GM18873 (cell line): ENCODE measurements around the gene ATP2B3.

Experiments used
- ATAC-seq: cut with Tn5 transposase; IDR thresholded peaks from one replicate; pipeline ENCODE4 v1.9.1; 2021; ENCODE audit warnings: mild to moderate bottlenecking, moderate library complexity, moderate number of reproducible peaks; ENCODE audit not compliant: unreplicated experiment, low FRiP score

Gene ATP2B3

DNA sequence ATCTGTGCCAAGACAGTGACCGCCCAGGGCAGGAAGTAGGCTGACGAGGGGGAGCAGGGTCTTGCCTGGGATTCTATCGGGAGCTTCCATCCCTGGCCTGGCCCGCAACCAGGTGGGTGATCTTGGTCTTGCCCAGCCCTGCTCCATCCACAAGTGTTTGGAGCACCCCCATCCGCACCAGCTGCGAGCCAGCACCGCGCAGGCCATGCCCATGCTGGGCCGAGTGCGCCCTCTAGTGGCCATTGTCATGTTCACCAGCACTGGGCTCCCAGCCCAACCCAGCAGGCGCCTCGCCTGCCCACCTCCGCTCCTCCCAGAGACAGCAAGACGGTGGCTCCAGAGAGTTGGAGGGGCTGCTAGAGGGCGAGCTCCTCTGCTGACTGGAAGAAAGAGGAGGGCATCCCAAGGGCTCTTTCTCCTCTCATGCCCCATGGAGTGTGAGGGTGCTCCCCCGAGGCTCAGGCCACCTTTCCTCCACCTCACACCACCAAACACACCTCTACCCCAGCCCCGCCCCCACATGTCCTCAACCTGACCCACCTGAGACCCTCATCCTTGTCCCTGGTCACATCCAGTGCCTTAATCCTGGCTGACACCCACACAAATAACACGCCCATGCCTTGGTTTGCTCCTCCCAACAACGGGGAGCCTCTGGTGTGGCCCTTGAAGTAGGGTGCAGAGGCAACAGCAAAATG, 9.8 kb upstream of the ATP2B3 start:
- peak; percentile 60 for ATAC-seq

DNA sequence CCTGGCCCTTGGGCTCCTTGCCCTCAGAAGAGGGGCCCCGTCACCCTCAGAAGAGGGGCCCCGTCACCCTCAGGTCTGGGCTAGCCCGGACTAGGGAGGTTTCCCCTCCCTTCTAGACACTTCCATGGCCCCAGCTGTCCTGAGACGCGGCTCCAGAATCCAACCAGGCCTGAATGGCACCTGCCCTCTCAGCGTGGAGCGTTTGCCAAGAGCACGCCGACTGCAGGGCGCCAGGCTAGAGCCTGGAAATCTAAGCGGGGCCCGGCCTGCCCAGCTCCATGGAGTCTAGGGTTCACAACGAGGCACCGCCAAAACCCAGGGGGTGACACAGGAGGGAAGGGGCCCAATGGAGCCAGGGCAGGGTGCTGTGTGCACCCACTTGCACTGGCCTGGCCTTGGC, 7.8 kb upstream of the ATP2B3 start:
- no peak for ATAC-seq

GRCh38 chrX:153510383-153510782, 7.1 kb upstream of the ATP2B3 start:
- ATAC-seq, result no peak

- ATAC-seq, result no peak
Measured at GRCh38 chrX:153511784-153512500, 5.5 kb upstream of the ATP2B3 start.

- ATAC-seq, result no peak
Measured at GRCh38 chrX:153512501-153512893, 4.9 kb upstream of the ATP2B3 start.

- no peak for ATAC-seq
Measured at GRCh38 chrX:153513265-153513664, 4.2 kb upstream of the ATP2B3 start.

GRCh38 chrX:153514259-153514658, 3.2 kb upstream of the ATP2B3 start:
- no peak for ATAC-seq

GRCh38 chrX:153515435-153515834, 2.0 kb upstream of the ATP2B3 start:
- ATAC-seq, result no peak

DNA sequence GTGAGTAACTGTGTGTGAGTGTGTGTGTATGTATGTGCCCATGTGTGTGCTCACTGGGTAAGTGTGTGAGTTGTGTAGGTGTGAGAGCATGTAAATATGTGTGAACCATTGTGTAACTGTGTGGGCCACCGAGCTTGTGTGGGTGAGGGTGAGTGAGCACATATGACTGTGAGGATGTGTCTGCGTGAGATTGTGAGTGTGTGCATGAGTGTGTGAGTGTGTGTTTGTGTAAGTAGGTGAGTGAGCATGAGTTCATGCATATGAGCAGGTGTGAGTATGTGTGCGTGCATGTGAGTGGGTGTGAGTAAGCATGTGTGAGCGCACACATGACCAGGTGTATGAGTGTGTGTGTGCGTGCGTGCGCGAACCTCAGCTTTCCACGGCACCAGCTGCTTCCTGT, 1.4 kb upstream of the ATP2B3 start:
- ATAC-seq, result no peak

DNA sequence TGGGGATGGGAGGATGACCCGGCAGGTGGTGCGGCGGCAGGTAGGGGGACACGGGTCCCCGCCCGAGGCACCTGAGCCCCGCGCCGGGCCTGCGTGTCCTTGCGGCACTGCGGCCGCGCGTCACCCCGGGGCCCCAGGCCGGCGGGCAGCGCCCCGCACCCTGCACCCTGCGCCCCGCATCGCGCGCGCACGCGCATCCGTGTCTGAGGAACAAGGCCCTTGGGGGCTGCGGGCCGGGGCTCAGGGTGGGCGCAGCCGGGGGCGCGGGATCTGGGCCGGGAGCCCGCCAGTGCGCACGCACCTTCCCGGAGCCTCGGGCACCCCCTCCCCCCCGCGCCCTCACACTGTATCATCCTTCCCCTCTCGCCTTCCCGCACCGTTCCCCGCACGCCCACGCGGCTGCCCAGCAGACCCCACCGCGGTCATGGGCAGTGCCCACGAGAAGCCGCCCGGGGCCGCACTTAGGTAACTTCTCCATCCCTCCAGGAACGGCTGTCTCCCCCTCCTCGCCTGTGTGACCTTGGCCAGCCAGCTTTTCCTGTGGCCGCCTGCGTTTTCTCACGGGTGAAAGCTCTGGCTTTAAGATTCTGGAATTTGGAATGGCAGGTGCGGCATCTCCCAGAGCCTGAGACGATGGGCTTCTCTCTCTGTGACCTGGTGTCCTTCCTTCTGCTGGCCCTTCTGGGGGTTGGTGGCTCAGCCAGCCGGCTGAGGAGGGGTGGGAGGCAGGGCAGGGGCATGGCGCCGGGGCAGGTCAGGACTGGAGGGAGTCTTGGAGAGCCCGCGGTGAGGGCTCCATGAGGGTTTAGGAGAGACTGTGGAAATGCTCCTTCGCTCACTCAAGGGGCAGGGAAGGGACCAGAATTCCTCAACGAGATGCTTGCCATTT, 748 bp downstream of the ATP2B3 start:
- no peak for ATAC-seq

DNA sequence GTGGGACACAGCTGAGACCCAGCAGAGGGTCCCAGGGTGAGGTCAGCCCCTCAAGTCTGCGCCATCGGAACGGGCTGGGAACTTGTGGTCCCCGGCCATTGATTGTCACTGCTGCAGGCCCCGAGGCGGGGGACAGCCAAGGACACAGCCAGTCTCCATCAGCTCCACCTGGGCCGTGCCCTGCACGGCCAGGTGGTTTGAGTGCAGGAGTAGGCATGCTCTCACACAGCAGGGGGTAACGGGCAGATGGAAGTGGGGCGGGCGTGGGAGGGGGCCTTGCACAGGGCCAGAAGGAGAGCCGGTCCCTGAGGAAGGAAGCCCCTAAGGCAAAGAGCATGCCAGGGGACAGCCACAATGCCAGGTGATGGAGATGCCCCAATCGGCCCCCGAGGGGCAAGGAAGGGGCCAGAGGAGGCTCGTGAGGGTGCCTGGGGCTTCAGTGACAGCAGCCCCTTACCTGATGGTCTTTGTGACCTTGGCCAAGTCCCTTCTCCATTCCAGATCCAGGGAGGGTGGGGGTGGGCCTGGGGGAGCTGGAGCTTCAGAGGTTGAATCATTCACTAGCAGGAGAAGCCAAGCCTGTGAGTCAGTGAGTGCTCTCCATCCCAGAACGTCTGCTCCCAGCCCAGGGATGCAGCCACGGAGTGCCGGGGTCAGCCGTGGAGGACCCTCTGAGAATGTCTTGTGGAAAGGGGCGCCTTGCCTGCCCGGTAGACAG, 2.3 kb downstream of the ATP2B3 start:
- no peak for ATAC-seq

GRCh38 chrX:153520287-153520917, 3.0 kb downstream of the ATP2B3 start:
- ATAC-seq, result no peak

GRCh38 chrX:153521034-153521433, 3.6 kb downstream of the ATP2B3 start:
- no peak for ATAC-seq

- ATAC-seq, result no peak
Measured at GRCh38 chrX:153522259-153522658, 4.8 kb downstream of the ATP2B3 start.

- ATAC-seq, result no peak
Measured at GRCh38 chrX:153523269-153523668, 5.8 kb downstream of the ATP2B3 start.

DNA sequence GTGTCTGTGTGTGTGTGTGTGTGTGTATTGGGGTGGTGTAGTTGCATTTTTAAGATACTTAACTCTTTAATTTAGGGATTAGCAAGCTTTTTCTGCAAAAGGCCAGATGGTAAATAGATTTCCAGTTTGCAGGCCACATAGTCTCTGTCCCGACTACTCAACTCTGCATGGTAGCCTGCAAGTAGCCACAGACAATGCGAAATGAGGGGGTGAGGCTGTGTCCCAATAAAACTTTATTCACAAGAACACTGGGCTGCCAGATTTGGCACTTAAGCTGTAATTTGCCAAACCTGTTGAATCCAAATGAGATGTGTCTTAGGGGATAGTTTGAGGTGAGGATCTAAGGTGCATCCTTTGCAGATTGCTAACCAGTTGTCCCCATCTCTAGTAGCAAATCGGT, 6.8 kb downstream of the ATP2B3 start:
- ATAC-seq, result no peak

- no peak for ATAC-seq
Measured at GRCh38 chrX:153525451-153525850, 8.0 kb downstream of the ATP2B3 start.

- no peak for ATAC-seq
Measured at GRCh38 chrX:153526042-153526441, 8.6 kb downstream of the ATP2B3 start.

- no peak for ATAC-seq
Measured at GRCh38 chrX:153526801-153527200, 9.4 kb downstream of the ATP2B3 start.

- no peak for ATAC-seq
Measured at GRCh38 chrX:153527208-153527607, 9.8 kb downstream of the ATP2B3 start.
